Psoas muscle (tissue), 8 donors: ENCODE data around the gene CALML6. TPM values are rescaled to one million over a fixed set of nuclear protein-coding genes. Genes with fewer than 3 reads are reported as not detected.
"Not testable (repeated sequence)": the region's sequence is repeated elsewhere in the genome, so short reads cannot be mapped to it uniquely, and the experiment has no call there.

ENCODE experiments used
- ATAC-seq, 4 donors: fragments of 200-7000 bp; cut with Tn5 transposase; one replicate each; pipeline ENCODE4 v1.9.1; 2020; ENCODE audit warnings: moderate library complexity in 3 of 4, mild to moderate bottlenecking in 2 of 4
- DNase-seq, 2 donors: peaks; one replicate each; pipeline ENCODE4 v3.0.0-alpha.2; 2020
- H3K27ac ChIP-seq: fragments of 200-600 bp; one replicate; pipeline ENCODE4 v1.8.0; 2022
- H3K27me3 ChIP-seq, 3 donors: fragments of 200-600 bp in 1 of 3; one replicate each; pipeline versions ENCODE4 v1.6.1 to v1.8.0; 2013 to 2022; ENCODE audit warnings: low read length in 2 of 3, mild to moderate bottlenecking in 2 of 3, moderate library complexity in 1 of 3; ENCODE audit not compliant: insufficient read depth in 3 of 3
- H3K36me3 ChIP-seq, 2 donors: fragments of 200-600 bp in 1 of 2; one replicate each; pipeline versions ENCODE4 v1.6.1 to v1.8.0; 2013 to 2022; ENCODE audit warnings: low read depth in 1 of 2, mild to moderate bottlenecking in 1 of 2, moderate library complexity in 1 of 2; ENCODE audit not compliant: insufficient read depth in 1 of 2
- H3K4me1 ChIP-seq: fragments of 200-600 bp; one replicate; pipeline ENCODE4 v1.8.0; 2022
- H3K4me3 ChIP-seq: fragments of 200-600 bp; one replicate; pipeline ENCODE4 v1.8.0; 2022; ENCODE audit warnings: mild to moderate bottlenecking
- H3K9me3 ChIP-seq: fragments of 200-600 bp; one replicate; pipeline ENCODE4 v1.8.0; 2022
- CTCF ChIP-seq: fragments of 200-600 bp; IDR thresholded peaks from one replicate; pipeline ENCODE4 v1.8.0; 2022; ENCODE audit warnings: antibody characterized with exemption
- WGBS, 3 donors: extraction: QIAGEN DNeasy Blood & Tissue Kit; methylation state at CpG; one replicate each; pipeline versions ENCODE4 v1.1.6 to v1.1.7; 2013; 5-methylcytosine and 5-hydroxymethylcytosine counted together
- intact Hi-C, 2 donors: fragments of 100-400 bp; cut with DNase I; formaldehyde crosslinking; loops; one replicate each; pipeline versions ENCODE4 v1.11.0 to v1.14.2; 2022
- polyA plus RNA-seq, 3 donors: library from polyadenylated mRNA; stranded (reverse); fragments of 200-250 nt; gene quantifications; one replicate each; pipeline ENCODE4 v1.2.3, GENCODE V29; 2013
- total RNA-seq, 4 donors: library from RNA; stranded (reverse); fragmentation: NEBNext Ultra II Directional in 2 of 4; extraction: Animal tissue kit (Norgen Biotek cat#: 25700) in 2 of 4; gene quantifications; one replicate each; pipeline versions ENCODE4 v1.2.1 to v1.2.4, GENCODE V29; 2021 to 2023
- donor health status: healthy with polysubstance abuse.
- donor health status: DM: no; HTN: no; CAD: no; lungs with moderate emphysema.
- donor health status: Bipolar disorder and iron deficiency.
- donor health status: healthy.
- donor health status: DM: yes; HTN: yes; CAD: no.
- donor health status: DM: no; HTN: no; CAD: no.
- donor health status: DM: no; HTN: no; CAD: no.
- donor health status: DM: yes; HTN: yes; CAD: no.

Gene CALML6
- total and polyA plus RNA-seq, 7 donors = 4.2 to 75.4 (median 25.6) TPM

- Histone ChIP-seq H3K27ac (no peak overlapping the region), H3K4me1 (peaks cover 56% of the 10 kb centered on the region), H3K27me3 (no peaks in the 10 kb centered on the region), H3K36me3 (no peaks in the 10 kb centered on the region), H3K4me3 (no peak overlapping the region), H3K9me3 (no peaks in the 10 kb centered on the region)
- 32 to 48% (median 44%) methylated on average over 4 of the region's 4 CpGs for WGBS, 3 donors
- ATAC-seq (peak in 1 of 4 donors; percentile 34), DNase-seq (no peak)
- no peak for TF ChIP-seq CTCF
- intact Hi-C loops = no loop called here
Observed at GRCh38 chr1:1883092-1883873, 31.8 kb upstream of the CALML6 start.

- H3K27me3 ChIP-seq, H3K27ac ChIP-seq, H3K9me3 ChIP-seq, intact Hi-C loops, H3K4me3 ChIP-seq, ATAC-seq, H3K36me3 ChIP-seq: not testable (repeated sequence)
- peaks cover 57% of the 10 kb centered on the region for H3K4me1 ChIP-seq
- peak in 1 of 2 donors; percentile 6 for DNase-seq
- WGBS, 3 donors = 57 to 62% (median 59%) methylated on average over 11 of the region's 11 CpGs
Observed at GRCh38 chr1:1883890-1884289, 31.2 kb upstream of the CALML6 start.

GRCh38 chr1:1889090-1889750, 25.8 kb upstream of the CALML6 start:
- TF ChIP-seq CTCF = no peak
- ATAC-seq (no peak), DNase-seq (peak in 1 of 2 donors; percentile 39)
- H3K27me3 ChIP-seq = no peaks in the 10 kb centered on the region
- intact Hi-C loops = no loop called here
- H3K27ac ChIP-seq = peak overlapping the region; percentile 88
- WGBS, 3 donors = 18 to 27% (median 24%) methylated on average over 9 of the region's 9 CpGs
- no peaks in the 10 kb centered on the region for H3K36me3 ChIP-seq
- no peaks in the 10 kb centered on the region for H3K9me3 ChIP-seq
- peak overlapping the region; percentile 97 for H3K4me3 ChIP-seq
- peaks cover 47% of the 10 kb centered on the region for H3K4me1 ChIP-seq

- peaks cover 53% of the 10 kb centered on the region for H3K4me1 ChIP-seq
- 0 to 2% (median 1%) methylated on average over 53 to 88 of the region's 88 CpGs for WGBS, 3 donors
- TF ChIP-seq CTCF = no peak
- peak; percentile 68 to 82 for DNase-seq
- intact Hi-C loops = loop anchor here in 1 of 2 donors (5.0 kb wide), 2 partner anchors 113 to 133 kb away; partner anchors contain the start of gene NADK
- no peaks in the 10 kb centered on the region for H3K36me3 ChIP-seq
- peak overlapping the region; percentile 97 for H3K4me3 ChIP-seq
- ATAC-seq = no peak
- H3K27ac ChIP-seq = peak overlapping the region; percentile 88
- no peaks in the 10 kb centered on the region for H3K9me3 ChIP-seq
- H3K27me3 ChIP-seq = no peaks in the 10 kb centered on the region
Observed at GRCh38 chr1:1889847-1890505, 25.1 kb upstream of the CALML6 start.
